Progenitor cell of endocrine pancreas (in vitro differentiated cells): Measurements from ENCODE around the gene GALNT1. TPM values are rescaled to one million over a fixed set of nuclear protein-coding genes. Genes with fewer than 3 reads are reported as not detected.

Experiments used
- DNase-seq: peaks from one replicate; pipeline ENCODE4 v3.0.0; 2021; ENCODE audit warnings: low spot score; ENCODE audit not compliant: unreplicated experiment
- H3K27ac Mint-ChIP-seq: 2 replicates; pipeline ENCODE4 v1.8.0; 2021; ENCODE audit warnings: mild to moderate bottlenecking, moderate library complexity, mixed read lengths
- H3K27me3 Mint-ChIP-seq: 2 replicates; pipeline ENCODE4 v1.8.0; 2021; ENCODE audit warnings: mixed read lengths
- H3K36me3 Mint-ChIP-seq: 2 replicates; pipeline ENCODE4 v1.8.0; 2022; ENCODE audit warnings: mixed read lengths; ENCODE audit not compliant: insufficient read depth
- H3K4me1 Mint-ChIP-seq: 2 replicates; pipeline ENCODE4 v1.8.0; 2021; ENCODE audit warnings: low read depth, mixed read lengths
- H3K4me3 Mint-ChIP-seq: 2 replicates; pipeline ENCODE4 v1.8.0; 2021; ENCODE audit warnings: low read depth, mild to moderate bottlenecking, moderate library complexity, mixed read lengths
- H3K9me3 Mint-ChIP-seq: 2 replicates; pipeline ENCODE4 v1.8.0; 2021; ENCODE audit warnings: low read depth, mixed read lengths
- CTCF ChIP-seq: fragments of 200-600 bp; sonication (generic); IDR thresholded peaks from one replicate; pipeline ENCODE4 v1.5.0; 2021; ENCODE audit warnings: antibody characterized with exemption, mild to moderate bottlenecking; ENCODE audit not compliant: unreplicated experiment
- total RNA-seq: library from RNA; stranded (reverse); gene quantifications from 2 replicates; pipeline ENCODE4 v1.2.1, GENCODE V29; 2021

GALNT1 gene
- total RNA-seq, 1 donor from 2014 or later, result 92.8 TPM

DNA sequence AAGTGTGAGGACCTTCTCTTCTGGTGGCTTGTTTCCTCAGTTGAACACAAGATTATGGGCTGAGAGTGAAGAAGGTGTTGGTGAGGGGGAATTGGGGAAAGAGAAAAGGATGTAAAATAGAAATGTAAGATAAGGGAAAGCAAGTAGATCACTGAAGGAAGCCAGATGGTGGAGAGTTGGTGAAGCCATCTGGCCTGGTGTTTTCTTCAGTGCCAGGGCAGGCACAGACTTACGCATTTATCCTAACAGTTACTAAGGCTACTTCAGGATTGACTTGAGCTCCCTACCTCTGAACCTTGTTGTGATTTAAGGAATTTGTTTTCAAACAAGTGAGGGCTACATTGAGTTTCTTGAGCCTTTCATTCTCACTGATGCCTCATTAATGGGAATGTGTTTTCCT, 113.8 kb downstream of the GALNT1 start:
- H3K9me3 Mint-ChIP-seq, result no peaks in the 10 kb centered on the region
- H3K36me3 Mint-ChIP-seq, result peaks cover 3% of the 10 kb centered on the region
- H3K27me3 Mint-ChIP-seq, result no peaks in the 10 kb centered on the region
- no peak overlapping the region for H3K27ac Mint-ChIP-seq
- no peak overlapping the region for H3K4me3 Mint-ChIP-seq
- peaks cover 2% of the 10 kb centered on the region for H3K4me1 Mint-ChIP-seq
- no peak for TF ChIP-seq CTCF
- DNase-seq, result no peak

DNA sequence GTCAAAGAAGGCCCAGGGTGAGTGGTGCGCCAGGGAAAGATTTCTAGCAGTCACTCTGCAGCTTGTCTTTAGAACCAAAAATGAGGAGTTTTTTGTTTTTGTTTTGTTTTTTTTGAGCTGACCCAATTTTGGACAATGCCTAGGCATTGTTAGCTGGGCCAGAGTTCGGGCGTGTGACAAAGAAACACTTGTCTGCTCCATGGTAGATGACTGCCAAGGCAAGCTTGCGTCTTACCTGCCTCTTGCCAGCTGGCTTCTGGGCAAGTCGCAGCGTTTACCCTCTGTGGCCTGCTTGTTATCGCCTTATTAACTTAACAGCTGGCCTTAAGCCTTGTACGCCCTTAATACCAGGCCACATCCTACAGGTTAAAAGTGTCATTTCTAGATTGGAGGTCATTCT, 114.3 kb downstream of the GALNT1 start:
- Mint-ChIP-seq H3K27ac (peak overlapping the region; percentile 43), H3K27me3 (no peaks in the 10 kb centered on the region), H3K4me1 (peaks cover 2% of the 10 kb centered on the region), H3K9me3 (no peaks in the 10 kb centered on the region), H3K4me3 (no peak overlapping the region), H3K36me3 (peaks cover 7% of the 10 kb centered on the region)
- no peak for TF ChIP-seq CTCF
- no peak for DNase-seq

- H3K27me3 Mint-ChIP-seq, result no peaks in the 10 kb centered on the region
- H3K36me3 Mint-ChIP-seq, result peaks cover 7% of the 10 kb centered on the region
- no peak for TF ChIP-seq CTCF
- peaks cover 2% of the 10 kb centered on the region for H3K4me1 Mint-ChIP-seq
- no peak for DNase-seq
- H3K9me3 Mint-ChIP-seq, result no peaks in the 10 kb centered on the region
- H3K27ac Mint-ChIP-seq, result no peak overlapping the region
- H3K4me3 Mint-ChIP-seq, result no peak overlapping the region
Measured at GRCh38 chr18:35696307-35696706, 114.8 kb downstream of the GALNT1 start.

DNA sequence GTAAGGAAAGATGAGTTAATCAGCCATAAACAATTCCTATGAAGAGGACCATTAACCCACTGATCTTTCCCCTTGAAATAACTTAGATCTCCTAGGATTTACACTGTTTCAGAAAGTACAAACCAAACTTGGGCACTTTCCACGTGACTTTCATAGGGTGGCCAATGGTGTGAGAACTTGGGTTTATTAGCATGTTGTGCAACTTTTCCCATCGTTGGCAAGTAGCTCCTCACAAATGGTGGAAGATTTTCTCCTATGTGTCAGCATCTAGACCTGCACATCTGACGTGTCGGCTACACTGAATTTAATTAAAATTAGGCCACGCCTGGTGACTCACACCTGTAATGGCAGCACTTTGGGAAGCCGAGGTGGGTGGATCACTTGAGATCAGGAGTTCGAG, 116.3 kb downstream of the GALNT1 start:
- Mint-ChIP-seq H3K4me1 (peaks cover 11% of the 10 kb centered on the region), H3K9me3 (no peaks in the 10 kb centered on the region), H3K27me3 (no peaks in the 10 kb centered on the region), H3K27ac (no peak overlapping the region), H3K36me3 (peaks cover 7% of the 10 kb centered on the region), H3K4me3 (no peak overlapping the region)
- no peak for TF ChIP-seq CTCF
- DNase-seq, result no peak

DNA sequence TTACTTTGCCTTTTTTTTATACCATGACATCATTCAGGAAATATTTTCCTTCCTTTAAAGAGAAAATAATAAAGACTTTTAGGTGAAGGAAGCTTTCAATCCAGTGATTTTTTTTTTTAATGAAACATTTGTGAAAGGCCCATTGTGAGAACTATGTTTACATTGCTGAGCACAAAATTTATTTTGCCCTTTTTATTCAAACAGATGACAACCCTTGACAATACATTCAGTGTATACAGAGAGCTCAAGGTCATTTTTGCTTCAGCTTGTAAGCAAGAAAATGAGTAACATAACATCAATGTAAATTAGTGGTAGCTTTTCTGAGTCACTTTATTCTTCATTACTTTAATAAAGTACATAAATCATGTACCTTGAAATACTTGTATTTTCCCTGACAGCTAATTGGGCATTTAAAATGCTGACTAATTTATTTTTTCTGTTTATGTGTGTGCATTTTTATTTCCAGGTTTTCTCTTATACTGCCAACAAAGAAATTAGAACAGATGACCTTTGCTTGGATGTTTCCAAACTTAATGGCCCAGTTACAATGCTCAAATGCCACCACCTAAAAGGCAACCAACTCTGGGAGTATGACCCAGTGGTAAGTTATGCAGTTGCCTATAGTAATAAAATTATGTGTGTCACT, 121.6 kb downstream of the GALNT1 start:
- no peak for DNase-seq
- H3K4me3 Mint-ChIP-seq, result no peak overlapping the region
- peak overlapping the region; percentile 4 for H3K27ac Mint-ChIP-seq
- no peak for TF ChIP-seq CTCF
- no peaks in the 10 kb centered on the region for H3K9me3 Mint-ChIP-seq
- peaks cover 14% of the 10 kb centered on the region for H3K36me3 Mint-ChIP-seq
- H3K27me3 Mint-ChIP-seq, result no peaks in the 10 kb centered on the region
- H3K4me1 Mint-ChIP-seq, result peaks cover 9% of the 10 kb centered on the region
